HG03139 (cell line): Measurements from ENCODE around the gene CASP1.
A peak's percentile ranks its signal among the peaks of the same experiment; 100 is the strongest.
"Not testable (repeated sequence)": the region's sequence is repeated elsewhere in the genome, so short reads cannot be mapped to it uniquely, and the experiment has no call there.

Source experiments
- ATAC-seq: cut with Tn5 transposase; IDR thresholded peaks from one replicate; pipeline ENCODE4 v1.9.1; 2021; ENCODE audit not compliant: unreplicated experiment

CASP1 gene

GRCh38 chr11:105034813-105035620, at the start of gene CASP1:
TSS of gene CASP1 (minus strand) at chr11:105035144. CDS start at chr11:105035113, 31 bp downstream.
- ATAC-seq, result peak; percentile 97

- no peak for ATAC-seq
Measured at GRCh38 chr11:105081412-105082150, 46.6 kb upstream of the CASP1 start.

DNA sequence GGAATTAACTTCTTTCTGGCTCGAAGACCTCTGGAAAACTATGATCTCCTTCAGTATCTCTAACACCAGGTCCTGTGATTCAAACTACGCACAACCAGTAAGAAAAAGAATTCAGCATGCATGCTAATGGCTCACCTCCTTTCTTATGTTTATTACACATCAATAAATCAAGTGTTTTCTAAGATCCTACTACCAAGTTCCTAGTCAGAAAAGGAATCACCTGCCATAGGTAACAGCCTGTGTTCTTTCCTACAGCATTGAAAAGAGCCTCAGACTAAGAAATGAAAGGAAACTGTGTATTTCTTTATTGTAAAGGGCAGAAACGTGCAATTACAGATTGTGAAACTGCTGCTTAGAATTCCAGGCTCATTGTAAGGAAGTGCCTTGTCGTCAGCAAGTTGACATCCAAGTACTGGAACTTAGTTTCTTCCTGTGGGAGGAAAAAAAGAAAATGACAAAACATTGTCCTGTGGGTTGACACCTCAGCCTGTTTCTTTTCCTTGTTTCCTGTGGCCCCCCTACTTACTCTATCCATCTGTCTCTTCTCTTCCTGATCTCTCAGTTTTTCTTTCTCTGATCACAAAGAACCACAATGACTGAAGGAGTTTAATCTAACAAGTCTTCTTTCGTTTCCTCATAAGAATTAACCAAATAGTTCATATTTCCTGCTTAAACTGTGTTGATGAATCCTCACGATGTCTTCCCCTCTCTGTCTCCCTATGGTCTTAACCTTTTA, 45.4 kb upstream of the CASP1 start:
- ATAC-seq, result not testable (repeated sequence)

- no peak for ATAC-seq
Measured at GRCh38 chr11:105078283-105078682, 43.3 kb upstream of the CASP1 start.

GRCh38 chr11:105077141-105077790, 42.3 kb upstream of the CASP1 start:
- not testable (repeated sequence) for ATAC-seq

DNA sequence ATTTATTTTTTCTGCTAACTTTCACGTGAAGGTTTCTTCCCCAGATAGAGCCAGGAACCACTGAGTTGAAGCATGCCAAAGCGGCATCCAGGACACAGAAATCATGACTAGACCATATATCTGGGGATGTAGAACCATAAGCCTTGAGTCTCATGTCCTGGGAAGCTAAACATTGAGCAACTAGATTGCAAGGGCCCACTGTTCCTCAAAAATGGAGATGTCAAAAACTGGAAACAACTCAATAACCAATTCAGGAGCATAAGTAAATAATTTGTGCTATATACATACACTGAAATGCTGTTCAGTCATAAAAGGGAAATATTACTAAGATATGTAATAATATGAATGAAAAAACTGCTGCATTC, 39.2 kb upstream of the CASP1 start:
- no peak for ATAC-seq

- ATAC-seq, result no peak
Measured at GRCh38 chr11:105073456-105074165, 38.7 kb upstream of the CASP1 start.

- ATAC-seq, result not testable (repeated sequence)
Measured at GRCh38 chr11:105072080-105072479, 37.1 kb upstream of the CASP1 start.

GRCh38 chr11:105071089-105071732, 36.3 kb upstream of the CASP1 start:
- no peak for ATAC-seq

DNA sequence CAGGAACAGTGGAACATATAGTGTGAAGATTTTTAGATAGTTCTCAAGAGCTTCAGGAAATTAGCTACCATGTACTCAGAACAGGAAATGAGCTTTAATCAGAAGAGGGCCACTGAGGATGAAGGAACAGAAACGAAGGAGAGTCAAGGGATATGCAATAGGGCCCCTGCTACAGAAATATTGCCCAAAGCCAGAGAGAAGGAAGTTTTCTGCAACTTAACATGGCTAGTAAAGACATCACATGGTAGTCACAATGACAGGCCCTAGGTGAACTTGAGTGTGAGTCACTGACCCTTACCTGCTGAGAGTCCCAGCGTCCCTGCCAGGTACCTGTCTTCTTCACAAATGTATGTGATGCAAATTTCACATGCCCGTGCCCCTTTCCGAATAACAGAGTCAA, 35.4 kb upstream of the CASP1 start:
- ATAC-seq, result no peak

DNA sequence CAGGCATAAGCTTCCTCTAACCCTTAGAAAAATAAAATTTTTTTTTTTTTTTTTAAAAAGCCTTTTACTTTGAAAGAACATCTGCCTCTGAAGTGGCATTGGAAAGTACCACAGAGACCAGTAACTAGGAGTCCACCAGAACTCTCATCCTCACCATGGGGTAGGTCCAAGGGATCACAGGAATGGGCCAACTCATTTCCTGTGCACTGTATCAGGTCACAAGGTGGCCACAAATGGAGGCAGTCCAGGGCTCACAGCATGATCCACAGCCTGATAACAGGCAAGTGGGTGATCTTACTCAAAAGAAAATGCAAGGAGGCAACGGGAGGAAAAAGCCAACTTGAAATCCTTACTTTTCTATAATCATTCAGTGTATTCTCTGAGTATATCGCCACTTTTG, 34.8 kb upstream of the CASP1 start:
- not testable (repeated sequence) for ATAC-seq

DNA sequence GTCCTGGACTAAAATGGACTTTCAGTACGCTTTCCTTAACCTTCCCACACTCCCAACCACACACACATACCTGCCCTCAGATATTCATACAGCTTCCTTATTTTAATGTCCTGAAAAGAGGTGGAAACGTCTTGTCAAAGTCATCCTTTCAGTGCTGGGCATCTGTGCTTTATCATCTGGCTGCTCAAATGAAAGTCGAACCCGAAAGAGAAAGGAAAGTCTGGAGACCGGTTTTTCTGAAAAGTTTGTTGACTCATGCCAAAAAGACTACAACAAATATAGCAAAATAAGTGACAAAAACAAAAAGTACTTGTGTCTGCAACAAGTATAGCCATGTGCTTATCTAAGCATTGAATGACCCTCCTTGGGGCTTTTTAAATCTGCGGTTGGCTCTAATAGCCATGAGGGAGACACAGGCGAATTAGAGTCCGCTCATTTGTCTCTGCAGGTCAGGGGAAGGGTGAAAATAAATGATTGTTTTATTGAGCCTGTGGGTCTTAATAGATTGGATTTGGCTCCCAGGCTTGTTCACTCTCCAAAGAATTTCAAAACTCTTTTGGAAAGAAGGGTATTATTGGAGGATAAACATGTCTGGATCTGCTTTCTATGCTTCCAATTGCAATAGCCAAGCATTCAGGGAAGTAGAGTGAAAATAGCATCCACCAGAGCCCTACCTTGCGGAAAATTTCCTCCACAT, 28.4 kb upstream of the CASP1 start:
- not testable (repeated sequence) for ATAC-seq

DNA sequence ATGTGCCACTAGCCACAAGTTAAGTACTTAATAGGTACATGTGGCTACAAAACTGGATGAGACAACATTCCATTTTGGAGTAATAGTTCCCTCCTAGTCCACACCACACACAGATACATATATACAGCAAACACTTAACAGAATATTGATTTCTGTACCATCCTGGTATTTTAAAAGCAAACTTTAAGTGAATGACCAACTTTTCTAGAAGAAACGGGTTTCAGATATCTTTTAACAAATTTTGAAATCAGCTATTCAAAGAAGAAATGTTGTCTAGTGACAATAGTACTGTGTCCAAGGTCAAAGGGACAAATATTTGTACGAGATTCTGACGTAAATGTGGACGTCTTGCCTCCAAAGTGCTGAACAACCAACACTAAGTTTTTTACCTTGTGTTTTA, 22.5 kb upstream of the CASP1 start:
- ATAC-seq, result no peak

DNA sequence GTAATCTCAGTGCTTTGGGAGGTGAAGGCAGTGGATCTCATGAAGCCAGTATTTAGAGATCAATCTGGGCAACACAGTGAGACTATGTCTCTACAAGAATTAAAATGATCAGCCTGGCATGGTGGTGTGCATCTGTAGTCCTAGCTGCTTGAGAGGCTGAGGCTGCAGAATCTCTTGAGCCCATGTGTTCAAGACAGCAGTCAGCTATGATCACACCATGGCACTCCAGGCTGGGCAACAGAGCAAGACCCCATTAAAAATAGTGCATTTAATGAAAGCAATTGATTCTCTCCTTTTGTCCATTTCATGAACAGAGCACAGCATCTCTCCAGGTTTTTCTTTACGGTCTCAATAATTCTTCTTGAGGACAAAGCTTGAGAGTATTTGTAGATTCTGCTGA, 21.5 kb upstream of the CASP1 start:
- ATAC-seq, result no peak

DNA sequence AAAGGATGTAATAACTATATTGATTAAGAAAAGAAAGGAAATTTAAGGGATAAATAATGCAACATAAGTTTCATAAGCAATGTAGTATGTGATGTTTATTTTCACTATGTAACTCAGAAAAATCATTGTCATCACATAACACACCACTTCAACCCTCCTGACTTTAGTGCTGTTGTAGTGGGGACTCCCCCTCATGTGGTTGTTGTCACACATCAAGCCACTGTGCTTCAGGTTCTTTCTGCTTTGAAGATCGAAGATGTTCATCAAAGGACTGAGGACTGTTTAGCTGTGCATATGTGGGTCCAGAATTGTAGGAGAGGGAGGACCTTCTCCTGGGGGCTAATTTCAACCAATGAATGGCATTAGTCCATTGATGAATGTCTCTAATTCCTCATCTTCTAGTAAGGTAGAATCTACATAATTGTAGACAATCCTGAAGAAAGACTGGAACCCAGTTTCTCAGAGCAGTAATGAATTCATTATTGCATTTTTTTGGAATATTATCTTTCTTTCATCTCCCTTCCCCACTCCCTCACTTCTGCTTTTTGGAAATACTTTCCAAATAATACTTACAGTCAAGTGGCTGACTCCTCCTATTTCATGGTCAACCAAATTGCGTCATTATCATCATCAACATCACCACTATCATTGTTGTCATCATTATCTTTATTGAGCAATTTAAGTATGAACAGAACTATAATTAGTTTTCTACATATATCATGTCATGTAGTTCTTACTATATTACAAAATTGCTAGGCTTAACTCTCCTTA, 20.0 kb upstream of the CASP1 start:
- no peak for ATAC-seq

DNA sequence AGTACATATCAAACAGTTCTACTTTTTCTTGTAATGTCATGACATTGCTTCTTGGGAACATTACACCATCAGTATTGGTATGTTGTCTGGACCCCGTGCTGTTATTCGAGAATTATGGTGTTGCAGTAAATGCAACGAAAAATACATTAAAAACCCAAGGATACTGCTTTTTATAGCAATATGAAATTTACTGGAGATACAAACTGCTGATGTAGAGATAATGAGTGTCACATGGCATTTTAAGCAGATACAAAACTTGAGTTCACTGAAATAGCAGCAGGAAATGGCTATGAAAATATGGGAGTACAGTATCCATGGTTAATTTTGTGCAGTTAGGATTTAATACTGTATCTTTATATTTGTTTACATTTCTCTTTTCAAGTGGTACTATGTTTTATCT, 17.5 kb upstream of the CASP1 start:
- ATAC-seq, result no peak

DNA sequence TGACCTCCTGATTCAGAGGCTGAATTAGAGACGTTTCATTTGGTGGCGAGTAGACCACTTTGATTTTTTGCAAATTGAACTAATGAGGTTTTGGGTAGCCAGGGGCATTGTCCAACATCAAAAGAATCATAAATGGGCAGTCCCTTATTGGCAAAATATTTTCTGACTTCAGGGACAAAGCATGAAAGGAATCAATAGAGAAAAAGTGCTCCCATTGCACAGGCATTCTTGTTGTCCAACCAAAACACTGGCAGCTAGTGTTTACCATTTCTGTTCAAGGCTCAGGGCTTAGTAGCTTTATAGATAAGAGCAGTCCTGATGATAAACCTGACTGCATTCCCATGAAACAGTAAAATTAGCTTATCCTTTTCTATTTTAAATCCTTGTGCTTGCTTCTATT, 16.6 kb upstream of the CASP1 start:
- no peak for ATAC-seq

GRCh38 chr11:105049481-105049880, 14.5 kb upstream of the CASP1 start:
- ATAC-seq, result no peak
